Bone marrow (tissue), 2 donors: ENCODE measurements around the gene ATXN1.

Experiments
- DNase-seq, 2 donors: peaks; one replicate each; lab custom pipeline; 2025; lab: John Stamatoyannopoulos, UW

ATXN1 gene

DNA sequence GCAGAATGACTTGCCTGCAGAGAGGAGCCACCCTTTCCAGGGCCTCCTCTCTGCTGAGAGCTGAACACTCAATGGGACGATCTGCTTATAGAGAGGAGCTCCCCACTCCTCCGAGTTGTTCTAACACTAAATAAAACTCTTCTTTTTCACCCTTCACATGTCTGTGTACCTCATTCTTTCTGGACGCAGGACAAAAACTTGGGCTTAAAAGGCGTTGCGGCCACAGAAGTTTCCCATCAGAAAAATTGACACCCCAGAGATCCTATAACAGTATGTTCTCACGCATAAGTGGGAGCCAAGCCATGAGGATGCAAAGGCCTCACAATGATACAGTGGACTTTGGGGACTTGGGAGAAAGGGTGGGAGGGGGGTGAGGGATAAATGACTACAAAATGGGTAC is 401.7 kb downstream of the ATXN1 start:
- DNase-seq, result no peak

DNA sequence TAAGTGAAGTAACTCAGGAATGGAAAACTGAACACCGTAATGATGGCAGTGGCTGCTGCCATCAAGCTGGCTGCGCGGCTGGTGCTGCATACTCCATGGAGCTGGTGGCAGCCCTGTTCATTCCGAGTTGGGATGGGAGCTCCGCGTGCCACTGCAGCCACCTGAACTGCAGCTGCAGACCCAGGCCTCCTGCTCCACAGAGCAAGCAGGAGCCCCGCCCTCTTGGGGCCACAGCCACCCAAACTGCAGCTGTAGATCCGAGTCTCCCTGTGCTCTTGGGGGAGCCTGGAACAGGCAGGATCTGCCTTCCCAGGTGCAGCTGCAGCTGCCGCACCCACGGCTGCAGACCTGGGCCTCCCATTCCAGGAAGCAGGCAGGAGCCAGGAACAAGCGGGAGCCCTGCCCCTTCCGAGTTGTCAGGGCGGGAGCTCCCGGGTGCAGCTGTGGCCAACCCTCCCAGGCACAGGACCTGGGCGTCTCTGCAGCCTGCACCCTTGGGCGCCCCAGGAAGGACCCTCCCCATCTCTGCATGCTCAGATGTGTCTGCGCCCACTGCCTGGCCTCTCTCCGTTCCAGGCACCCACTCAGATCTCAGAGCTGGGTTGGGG is 402.6 kb downstream of the ATXN1 start:
- no peak for DNase-seq

GRCh38 chr6:16355699-16356446 is 405.4 kb downstream of the ATXN1 start:
- no peak for DNase-seq

GRCh38 chr6:16355238-16355637 is 406.0 kb downstream of the ATXN1 start:
- DNase-seq, result no peak

GRCh38 chr6:16354692-16355091 is 406.6 kb downstream of the ATXN1 start:
- DNase-seq, result no peak

DNA sequence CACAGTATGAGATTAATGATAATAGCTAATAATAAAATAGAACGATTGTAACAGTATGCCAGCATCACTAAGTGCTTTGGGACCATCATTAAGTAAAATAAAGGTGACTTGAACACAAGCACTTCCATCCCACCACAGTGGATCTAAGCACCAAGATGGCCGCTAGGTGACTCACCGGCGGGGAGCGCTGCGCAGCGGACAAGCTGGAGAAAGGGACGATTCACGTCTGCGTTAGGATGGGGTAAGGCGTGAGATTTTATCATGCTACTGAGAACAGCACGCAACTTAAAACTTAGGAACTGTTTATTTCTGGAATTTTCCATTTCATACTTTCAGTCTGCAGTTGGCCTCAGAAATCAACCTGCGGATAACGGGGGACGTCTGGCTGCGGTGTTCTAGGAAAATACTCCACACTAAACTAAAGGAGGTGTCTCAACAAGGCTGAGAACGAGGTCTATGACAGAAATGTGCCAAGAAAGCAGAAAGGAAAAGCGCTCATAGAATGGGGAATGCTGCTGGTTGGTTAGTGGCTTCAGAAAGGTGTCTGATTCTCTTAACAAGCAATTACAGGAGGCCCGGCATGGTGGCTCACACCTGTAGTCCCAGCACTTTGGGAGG is 408.3 kb downstream of the ATXN1 start:
- no peak for DNase-seq

DNA sequence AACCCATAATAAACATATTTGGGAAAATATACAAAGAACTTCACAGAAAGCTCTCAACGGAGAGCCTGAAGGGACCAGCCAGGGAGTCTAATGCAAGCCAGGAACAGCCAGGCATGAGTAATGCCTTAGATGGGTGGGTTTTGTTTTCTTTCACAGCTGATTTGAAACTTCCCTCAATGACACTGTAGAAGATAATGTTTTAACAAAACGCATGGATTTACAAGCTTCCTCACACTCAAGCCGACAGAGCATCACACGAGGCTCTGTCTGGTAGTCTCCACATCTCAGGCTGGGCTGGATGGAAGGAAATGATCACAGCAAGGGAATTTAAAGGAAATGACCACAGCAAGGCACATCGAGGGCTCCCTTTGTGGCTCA is 409.0 kb downstream of the ATXN1 start:
- no peak for DNase-seq

- no peak for DNase-seq
Measured at GRCh38 chr6:16349544-16349943, 411.7 kb downstream of the ATXN1 start.

- no peak for DNase-seq
Measured at GRCh38 chr6:16346831-16347230, 414.4 kb downstream of the ATXN1 start.

- DNase-seq, result no peak
Measured at GRCh38 chr6:16345449-16346330, 415.6 kb downstream of the ATXN1 start.

GRCh38 chr6:16344756-16345155 is 416.5 kb downstream of the ATXN1 start:
- DNase-seq, result no peak

DNA sequence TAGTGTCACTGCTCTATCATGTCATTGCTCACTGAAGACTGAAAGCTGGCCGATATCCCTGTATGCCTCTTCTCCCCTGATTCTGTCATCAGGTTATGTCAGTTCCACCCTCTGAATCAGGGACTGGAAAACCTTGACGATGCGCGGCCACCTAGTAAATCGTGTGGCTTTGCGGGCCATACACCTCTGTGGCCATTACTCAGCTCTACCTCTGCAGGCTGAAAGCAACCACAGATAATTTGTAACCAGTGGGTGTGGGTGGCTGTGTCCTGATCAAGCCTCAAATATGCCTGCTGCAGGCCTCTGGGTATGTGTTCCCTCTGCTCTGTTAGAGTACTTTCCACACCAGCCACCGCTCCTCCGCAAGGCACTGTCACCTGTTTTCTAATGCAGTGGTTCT is 417.7 kb downstream of the ATXN1 start:
- no peak for DNase-seq

GRCh38 chr6:16339265-16339587 is 422.0 kb downstream of the ATXN1 start:
- no peak for DNase-seq

GRCh38 chr6:16338577-16339264 is 422.5 kb downstream of the ATXN1 start:
- DNase-seq, result no peak

DNA sequence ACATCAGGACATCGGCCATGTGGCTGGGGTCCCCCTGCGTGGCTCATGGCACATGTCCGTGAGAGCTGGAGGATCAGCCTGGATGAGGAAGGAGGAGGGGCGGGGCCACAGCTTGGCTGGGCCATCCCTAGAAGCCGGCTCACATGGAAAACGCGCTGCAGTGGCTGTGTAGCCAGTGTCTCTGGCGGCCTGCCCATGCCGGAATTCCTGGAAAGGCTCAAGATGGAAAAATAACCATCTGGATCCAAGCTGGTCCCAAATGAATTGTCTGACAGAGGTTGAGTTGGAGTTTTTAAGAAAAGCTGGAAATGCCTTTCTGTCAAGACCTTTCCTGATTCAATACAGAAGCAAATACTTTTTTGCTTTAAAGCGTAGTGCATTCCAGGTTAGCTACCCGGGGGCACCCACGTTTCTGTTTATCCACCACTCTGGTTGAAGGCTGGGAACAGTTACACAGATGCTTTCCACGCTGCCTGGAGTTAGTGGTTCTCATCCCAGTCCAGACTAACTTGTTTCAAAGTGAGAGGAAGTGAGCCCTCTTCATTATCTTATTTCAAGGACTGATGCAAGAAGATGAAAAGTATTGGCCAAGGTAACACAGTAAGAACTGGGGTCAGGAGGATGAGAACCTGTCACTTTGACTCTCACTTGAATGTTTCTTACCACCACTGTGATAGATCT is 423.8 kb downstream of the ATXN1 start:
- no peak for DNase-seq

- DNase-seq, result no peak
Measured at GRCh38 chr6:16336911-16337294, 424.4 kb downstream of the ATXN1 start.

GRCh38 chr6:16336056-16336818 is 425.0 kb downstream of the ATXN1 start:
- DNase-seq, result no peak

DNA sequence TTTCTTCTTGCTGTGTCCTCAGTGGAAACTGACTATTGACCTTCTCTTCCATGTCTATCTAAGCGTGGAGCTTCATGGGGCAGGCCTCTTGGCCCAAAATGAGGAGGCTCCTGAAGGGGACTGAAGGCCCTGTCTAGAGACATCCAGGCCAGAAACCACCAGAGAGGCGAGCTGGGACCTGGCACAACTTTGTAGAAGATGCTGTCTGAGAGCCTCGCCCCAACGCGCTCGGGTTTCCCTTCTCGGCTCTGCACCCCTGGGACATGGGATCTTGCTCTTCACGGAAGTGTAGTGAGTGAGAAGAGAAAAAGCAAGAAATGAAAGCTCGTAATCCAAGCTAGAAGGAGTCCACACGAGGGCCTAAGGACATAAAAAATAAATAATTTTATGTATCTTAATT is 426.1 kb downstream of the ATXN1 start:
- no peak for DNase-seq

- peak; percentile 14 to 56 for DNase-seq
Measured at GRCh38 chr6:16334671-16335070, 426.6 kb downstream of the ATXN1 start.

GRCh38 chr6:16333580-16333979 is 427.7 kb downstream of the ATXN1 start:
- DNase-seq, result no peak

DNA sequence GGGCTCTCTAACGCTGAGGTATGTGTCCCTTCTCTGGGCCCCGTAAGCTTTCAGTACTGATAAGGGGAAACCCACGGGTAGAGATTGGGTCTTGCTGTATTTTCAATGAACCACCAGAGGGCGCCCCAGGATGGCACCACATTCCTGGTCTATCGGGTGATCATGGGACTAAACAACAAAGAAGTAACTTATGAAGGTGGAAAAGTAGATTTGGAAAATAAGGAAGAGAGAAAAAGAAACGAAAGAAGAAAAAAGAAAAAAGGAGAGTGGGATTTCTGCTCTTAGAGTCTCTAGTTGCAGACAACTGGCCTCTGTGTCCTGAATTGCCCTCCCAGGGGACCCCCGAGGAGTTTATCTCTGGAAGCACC is 429.1 kb downstream of the ATXN1 start:
- peak; percentile 38 to 80 for DNase-seq
